NCI-H2227 treated with DMSO at 0.1 percent for 48 hours (cell line): Measurements from ENCODE around the gene EHMT2.
"Not testable (repeated sequence)": the region's sequence is repeated elsewhere in the genome, so short reads cannot be mapped to it uniquely, and the experiment has no call there.

ENCODE experiments used
- DNase-seq: peaks from one replicate; lab custom pipeline; 2025; lab: John Stamatoyannopoulos, UW

The EHMT2 gene

GRCh38 chr6:31915351-31915750, 17.9 kb upstream of the EHMT2 start:
- no peak for DNase-seq

DNA sequence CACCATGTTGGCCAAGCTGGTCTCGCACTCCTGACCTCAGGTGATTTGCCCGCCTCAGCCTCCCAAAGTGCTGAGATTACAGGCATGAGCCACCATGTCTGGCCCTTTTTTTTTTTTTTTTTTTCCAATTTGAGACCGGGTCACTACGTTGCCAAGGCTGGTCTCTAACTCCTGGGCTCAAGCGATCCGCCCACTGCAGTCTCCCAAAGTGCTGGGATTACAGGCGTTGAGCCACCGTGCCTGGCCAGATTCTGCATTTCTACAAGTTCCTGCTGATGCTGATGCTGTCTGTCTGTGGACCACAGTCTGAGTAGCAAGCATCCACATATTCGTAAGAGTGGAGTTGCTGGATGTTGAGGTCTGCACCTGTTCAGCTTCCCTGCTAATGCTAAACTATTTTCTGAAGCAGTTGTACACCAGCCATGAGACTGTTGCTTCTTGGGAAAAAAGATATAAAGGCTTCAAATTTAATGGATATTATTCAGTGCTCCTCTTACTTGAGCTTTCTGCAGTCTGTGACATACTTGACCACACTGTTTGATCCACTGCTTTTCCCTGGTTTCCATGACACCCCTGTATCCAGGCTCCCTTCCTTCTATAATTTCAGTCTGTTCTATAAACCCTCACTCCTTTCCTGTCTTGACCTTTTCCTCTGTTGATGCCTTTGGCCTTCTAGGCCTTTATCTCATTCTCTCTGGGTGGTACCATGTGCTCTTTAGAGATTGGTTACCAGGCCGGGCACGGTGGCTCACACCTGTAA, 14.5 kb upstream of the EHMT2 start:
- DNase-seq = no peak

- DNase-seq = not testable (repeated sequence)
These were observed 11.8 kb upstream of the EHMT2 start for GRCh38 chr6:31909298-31909697.

DNA sequence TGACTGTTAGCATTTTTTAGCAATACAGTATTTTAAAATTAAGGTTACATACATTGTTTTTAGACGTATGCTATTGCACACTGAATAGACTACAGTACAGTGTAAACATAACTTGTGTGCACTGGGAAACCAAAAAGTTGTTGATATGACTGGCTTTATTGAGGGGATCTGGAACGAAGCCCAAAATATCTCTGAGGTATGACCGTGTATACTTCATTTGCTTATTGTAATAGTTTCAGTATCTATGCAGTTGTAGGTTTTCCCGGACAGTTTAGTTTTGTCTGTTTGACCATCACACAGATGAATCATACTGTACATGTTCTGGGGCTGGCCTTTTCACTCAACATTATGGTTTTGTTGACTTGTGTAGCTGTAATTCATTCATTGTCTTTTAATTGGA, 11.3 kb upstream of the EHMT2 start:
- no peak for DNase-seq

GRCh38 chr6:31908255-31908654, 10.8 kb upstream of the EHMT2 start:
- DNase-seq = not testable (repeated sequence)

DNA sequence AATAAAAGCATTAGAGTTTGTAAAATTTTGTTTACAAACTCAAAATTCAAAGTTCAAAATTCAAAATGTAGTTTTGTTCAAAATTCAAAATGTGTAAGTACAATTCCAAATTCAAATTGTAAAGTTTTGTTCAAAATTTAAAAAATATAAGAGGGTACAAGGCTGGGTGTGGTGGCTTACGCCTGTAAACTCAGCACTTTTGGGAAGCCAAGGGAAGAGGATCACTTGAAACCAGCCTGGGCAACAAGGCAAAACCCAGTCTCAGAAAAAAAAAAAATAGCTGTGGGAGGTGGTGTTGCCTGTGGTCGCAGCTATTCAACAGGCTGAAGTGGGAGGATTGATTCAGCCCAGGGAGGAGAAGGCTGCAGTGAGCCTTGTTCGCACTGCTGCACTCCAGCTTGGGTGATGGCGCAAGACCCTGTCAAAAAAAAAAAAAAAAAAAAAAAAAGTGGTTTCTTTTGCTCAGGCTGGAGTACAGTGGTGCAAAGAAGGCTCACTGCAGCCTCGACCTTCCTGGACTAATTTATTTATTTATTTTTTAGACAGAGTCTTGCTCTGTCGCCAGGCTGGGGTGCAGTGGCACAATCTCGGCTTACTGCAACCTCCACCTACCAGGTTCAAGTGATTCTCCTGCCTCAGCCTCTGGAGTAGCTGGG, 9.8 kb upstream of the EHMT2 start:
- DNase-seq = peak; percentile 24

- DNase-seq = not testable (repeated sequence)
These were observed 9.2 kb upstream of the EHMT2 start for GRCh38 chr6:31906727-31907126.

GRCh38 chr6:31906122-31906521, 8.6 kb upstream of the EHMT2 start:
- DNase-seq = no peak

DNA sequence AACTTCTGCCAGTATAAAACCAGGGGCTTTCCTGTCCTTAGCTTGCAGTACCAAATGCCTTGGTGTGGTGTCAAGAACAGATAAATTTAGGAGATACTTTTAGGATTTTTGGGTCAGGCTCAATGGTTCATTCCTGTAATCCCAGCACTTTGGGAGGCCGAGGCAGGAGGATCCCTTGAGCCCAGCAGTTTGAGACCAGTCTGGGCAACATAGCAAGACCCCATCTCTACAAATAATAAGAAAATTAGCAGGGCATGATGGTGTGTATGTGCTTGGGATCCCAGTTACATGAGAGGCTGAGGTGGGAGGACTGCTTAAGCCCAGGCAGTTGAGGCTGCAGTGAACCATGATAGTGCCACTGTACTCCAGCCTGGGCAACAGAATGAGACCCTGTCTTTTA, 7.5 kb upstream of the EHMT2 start:
- DNase-seq = no peak

- DNase-seq = no peak
These were observed 6.5 kb upstream of the EHMT2 start for GRCh38 chr6:31903957-31904356.

DNA sequence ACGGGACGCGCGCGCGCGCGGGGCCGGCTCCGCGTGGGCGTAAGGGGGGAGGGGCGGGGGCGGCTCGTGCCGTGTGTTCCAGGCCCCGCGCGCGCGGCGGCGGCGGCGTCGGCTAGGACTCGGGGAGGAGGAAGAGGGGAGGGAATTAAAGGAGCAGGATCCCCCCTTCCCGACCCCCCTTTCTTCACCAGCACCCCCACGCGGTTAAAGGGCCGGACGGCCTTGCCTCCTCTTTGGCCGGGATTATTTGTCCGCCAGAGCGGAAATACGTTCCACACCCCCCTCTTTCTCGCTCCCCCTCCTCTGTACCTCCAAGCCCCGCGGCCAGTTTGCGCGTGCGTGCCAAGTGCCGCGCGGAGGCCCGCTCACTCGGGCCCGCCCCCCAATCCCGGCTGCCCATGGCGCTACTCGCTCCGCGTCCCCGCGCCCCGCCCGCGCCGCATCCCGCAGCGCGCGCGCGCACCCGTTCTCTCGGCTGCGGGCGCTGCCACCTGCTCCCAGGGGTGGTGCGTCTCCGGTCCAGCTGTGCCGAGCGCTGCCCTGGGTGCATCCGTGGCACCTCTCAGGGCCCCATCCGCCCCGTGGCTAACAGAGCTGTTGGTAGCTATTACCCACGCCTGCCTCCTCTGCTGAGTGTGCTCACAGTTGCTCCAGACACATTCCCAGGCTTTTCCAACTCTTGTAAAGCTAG, 4.6 kb upstream of the EHMT2 start, which contains the start of gene ZBTB12:
ZBTB12 (minus strand) TSS at position 134 of the 691 bp plus-strand sequence. CDS start 781 bp downstream, outside the sequence.
- peak; percentile 98 for DNase-seq

- DNase-seq = peak; percentile 29
These were observed 4.0 kb upstream of the EHMT2 start for GRCh38 chr6:31901415-31901952.

DNA sequence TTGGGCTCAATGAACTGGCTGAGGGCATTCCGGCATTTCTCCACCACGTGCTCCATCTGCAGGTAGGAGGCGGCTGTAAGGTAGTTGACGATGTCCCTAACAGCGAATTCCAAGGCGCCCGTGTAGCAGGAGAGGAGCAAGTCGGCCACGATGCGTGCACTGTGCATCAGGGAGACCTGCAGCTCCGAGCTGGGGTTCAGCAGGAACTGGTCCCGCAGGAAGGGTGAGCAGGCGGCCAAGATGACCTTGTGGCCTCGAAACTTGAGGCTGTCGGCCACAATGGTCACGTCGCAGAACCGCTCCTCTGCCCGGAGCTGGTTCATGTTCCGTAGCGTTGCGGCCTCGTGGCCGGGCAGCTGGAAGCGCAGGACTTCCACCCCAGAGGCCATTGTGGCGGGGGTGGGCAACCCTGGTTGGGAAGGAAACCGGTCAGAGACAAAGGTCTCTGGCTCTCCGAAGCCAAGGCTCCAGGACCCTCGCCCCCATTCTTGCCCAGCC, 3.5 kb upstream of the EHMT2 start:
- no peak for DNase-seq

DNA sequence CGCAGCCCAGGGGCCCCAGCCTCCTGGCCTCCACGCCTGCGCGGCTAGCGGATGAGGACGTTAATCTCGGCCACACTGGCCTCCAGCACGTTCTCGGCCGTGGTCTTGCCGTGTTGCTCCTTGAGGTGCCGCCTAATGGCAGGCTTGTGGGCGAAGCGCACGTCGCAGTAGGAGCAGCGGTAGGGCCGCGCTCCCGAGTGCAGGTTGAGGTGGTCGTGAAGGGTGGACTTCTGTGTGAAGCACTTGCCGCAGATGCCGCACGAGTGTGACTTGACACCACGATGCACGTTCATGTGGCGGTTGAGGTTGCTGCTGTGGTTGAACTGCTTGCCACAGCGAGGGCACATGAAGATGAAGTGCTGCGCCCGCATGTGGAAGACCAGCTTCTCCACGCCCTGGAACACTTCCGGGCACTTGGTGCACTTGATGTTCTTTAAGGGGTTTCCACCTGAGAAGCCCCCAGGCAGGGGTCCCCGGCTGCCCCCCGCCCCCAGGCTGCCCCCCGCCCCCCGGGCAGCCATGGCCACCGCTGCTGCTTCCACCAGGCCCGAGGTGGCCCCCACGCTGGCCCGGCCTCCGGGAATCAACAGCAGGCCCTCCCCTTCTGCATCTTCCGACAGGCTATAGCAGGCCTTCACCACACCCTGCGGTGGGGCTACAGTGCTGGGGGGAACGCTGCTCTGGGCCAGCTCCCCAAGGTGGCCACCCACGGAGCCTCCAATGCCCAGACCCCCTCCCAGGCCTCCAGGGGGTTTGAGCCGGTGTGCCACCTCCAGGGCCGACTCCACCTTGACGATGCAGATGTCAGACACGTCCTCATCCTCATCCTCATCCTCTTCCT, 2.6 kb upstream of the EHMT2 start:
- no peak for DNase-seq

- no peak for DNase-seq
These were observed 1.7 kb upstream of the EHMT2 start for GRCh38 chr6:31899215-31899614.

GRCh38 chr6:31898383-31899011, 999 bp upstream of the EHMT2 start:
- DNase-seq = peak; percentile 53

DNA sequence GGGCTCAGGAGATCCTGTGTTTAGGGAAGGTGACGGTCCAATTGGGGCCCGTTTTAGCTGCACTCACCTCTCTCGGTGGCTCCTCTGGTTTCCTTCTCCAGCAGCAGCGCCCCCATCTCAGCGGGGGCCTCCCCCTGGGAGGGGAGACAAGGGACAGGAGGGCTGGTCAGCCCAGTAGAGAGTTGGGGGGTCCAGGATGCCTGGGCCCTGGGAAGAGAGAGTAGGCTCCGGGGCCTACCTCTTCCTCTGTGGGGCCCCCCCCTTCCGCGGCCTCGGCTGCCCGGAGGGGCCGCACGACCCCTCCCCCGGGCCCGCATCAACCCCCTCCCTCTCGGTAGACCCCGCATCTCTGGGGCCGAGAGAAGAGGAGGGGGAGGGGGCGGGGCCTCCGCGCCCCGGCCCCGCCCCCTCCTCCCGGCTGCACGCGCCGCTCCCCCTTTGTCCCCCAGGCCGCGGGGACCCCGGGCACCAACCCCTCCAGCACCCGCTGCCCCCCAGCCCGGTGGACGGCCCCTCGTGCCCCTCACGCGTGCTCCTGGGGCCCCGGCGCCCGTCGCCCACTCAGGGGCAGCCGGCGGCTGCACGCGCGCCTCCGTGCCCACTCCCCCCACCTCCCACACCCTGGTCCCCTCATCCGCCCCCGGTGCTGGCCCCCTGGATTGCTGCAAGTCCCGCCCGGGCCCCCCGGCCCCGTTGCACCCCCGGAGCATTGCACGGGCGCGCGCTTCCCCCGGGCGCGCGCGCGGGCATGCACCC, 464 bp downstream of the EHMT2 start:
- DNase-seq = no peak

- DNase-seq = no peak
These were observed 1.0 kb downstream of the EHMT2 start for GRCh38 chr6:31896493-31896855.

GRCh38 chr6:31892821-31893220, 4.7 kb downstream of the EHMT2 start:
- DNase-seq = no peak

DNA sequence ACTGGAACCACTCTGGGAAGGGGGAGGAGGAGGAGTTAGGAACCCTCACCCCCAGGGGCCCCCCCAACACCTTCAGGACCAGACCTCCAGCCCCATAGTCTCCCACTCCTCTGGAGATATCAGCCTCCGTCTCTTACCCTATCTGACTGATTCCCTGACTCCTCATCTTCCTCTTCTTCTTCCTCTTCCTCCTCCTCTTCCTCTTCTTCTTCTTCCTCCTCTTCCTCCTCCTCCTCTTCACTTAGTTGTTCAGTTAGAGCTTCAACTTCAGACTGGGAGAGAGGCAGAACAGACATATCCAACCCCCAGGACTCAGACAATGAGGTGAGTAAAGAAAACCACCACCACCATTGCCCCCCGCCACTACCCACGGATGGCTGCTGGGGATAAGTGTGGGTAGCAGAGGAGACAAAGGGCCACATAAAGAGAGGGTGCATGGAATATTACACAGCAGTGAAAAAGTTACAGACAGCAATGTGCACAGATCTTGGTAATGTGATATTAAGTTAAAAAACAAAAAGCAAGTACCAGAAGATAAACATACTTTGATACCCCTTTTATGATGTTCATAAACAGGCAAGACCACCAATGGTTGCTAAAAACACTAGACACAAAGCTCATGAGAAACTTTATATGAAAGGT, 8.0 kb downstream of the EHMT2 start:
- no peak for DNase-seq
